Measurements from ENCODE around the gene GLYATL3. TPM values are rescaled to one million over a fixed set of nuclear protein-coding genes. Genes with fewer than 3 reads are reported as not detected.

Gene GLYATL3
- total RNA-seq, 1 donor from 2014 or later = not detected

DNA sequence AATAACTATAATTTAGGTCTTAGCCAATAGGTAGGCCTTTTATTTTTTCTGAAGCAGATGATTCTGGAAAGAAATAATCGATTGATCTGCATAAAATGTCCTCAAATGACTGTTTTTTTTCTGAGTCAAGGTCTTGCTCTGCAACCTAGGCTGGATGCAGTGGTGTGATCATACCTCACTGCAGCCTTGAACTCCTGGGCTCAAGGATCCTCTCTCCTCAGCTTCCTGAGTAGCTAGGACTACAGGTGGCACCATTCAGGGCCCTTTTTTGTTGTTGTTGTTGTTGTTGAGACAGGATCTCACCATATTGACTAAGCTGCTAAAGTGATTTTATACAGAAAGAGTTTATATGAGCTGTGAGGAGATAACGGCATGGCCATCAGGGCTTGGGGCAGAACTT is 18.2 kb downstream of the GLYATL3 start:
- Mint-ChIP-seq H3K36me3 (ENCODE audit: low read depth) (no peaks in the 10 kb centered on the region), H3K4me1 (ENCODE audit: low read depth) (no peaks in the 10 kb centered on the region), H3K9me3 (no peaks in the 10 kb centered on the region), H3K4me3 (no peak overlapping the region), H3K27me3 (ENCODE audit: insufficient read depth) (peaks cover 8% of the 10 kb centered on the region), H3K27ac (no peak overlapping the region)
- DNase-seq (ENCODE audit: low spot score) = no peak
- intact Hi-C loops (cut with micrococcal nuclease) = no loop called here

DNA sequence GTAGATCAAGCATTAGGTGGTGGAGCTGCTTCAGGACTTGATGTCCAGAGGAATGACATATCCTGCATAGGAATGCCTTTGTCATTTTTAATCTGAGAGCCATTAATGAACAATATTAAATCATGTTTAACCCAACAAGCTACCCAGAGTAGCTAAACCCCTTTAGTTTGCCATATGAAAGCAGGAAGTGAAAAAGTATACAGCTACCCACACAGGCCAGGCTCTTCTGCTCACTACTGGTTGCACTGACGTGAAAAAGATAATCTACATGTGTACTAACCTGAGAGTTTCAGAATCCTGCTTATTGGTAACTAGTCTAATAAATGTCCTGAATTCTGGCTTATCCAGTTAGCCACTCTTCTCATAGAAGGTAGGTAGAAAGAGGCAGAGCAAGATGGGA is 19.9 kb downstream of the GLYATL3 start:
- no peak overlapping the region for H3K27ac Mint-ChIP-seq
- DNase-seq (ENCODE audit: low spot score) = no peak
- no peak overlapping the region for H3K4me3 Mint-ChIP-seq
- no peaks in the 10 kb centered on the region for H3K4me1 Mint-ChIP-seq (ENCODE audit: low read depth)
- intact Hi-C loops (cut with micrococcal nuclease) = no loop called here
- no peaks in the 10 kb centered on the region for H3K9me3 Mint-ChIP-seq
- H3K27me3 Mint-ChIP-seq (ENCODE audit: insufficient read depth) = peaks cover 8% of the 10 kb centered on the region
- no peaks in the 10 kb centered on the region for H3K36me3 Mint-ChIP-seq (ENCODE audit: low read depth)

DNA sequence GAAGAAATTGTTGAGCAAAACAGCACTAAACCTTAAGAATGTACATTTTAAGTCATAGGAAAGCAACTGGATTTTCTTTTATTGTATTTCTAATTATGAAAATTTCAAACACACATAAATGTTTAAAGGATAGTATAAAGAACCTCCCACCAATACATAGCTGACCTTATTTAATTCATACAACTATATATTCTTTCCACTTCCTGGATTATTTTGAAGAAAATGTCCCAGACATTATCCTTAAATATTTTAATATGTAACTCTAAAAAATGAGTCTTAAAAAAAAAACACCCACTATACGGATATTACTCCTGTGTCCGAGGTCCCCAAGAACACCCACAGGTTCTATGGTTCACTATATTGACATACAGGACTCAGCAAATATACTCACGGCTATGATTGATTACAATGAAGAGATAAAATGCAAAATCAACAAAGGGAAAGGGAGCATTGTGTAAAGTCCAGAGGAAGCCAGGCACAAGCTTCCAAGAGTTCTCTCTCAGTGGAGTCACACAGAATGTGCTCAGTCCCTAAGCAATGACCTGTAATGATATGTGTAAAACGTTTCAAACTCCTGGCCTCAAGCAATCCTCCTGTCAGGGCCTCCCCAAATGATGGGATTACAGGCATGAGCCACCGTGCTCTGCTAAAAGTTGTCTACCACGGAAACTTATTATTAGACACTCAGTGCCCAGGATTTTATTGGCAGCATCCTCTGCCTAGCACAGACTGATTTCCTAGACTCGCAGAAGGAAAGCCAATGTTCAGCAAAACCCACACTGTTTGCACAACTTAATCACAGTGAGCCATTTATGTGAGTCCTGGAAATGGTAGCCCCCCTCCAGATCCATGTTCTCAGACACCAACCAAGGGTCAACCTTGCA is 23.2 kb downstream of the GLYATL3 start:
- DNase-seq (ENCODE audit: low spot score) = no peak
- no peak overlapping the region for H3K4me3 Mint-ChIP-seq
- intact Hi-C loops (cut with micrococcal nuclease) = no loop called here

DNA sequence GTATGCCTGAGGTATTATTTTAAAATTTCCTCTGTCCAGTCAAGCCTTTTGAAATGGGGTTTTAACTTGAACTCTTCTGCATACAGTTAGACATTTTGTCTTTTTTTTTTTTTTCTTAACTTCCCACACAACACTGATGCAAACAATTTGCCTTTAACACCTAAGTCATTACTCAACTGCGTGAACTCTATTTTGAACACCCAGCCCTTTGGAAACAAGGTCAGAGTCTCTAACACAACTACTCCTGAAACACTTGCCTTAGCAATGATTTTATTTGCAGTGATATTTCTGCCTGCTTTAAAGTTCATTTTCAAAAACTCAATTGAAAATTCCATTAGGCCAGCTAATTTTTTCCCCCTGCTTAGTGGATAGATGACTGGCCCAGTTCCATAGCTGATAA is 24.2 kb downstream of the GLYATL3 start:
- H3K9me3 Mint-ChIP-seq = no peaks in the 10 kb centered on the region
- DNase-seq (ENCODE audit: low spot score) = no peak

More for the DNA sequence above, 23.2 kb downstream of the GLYATL3 start:
- no peaks in the 10 kb centered on the region for H3K9me3 Mint-ChIP-seq
- no peaks in the 10 kb centered on the region for H3K36me3 Mint-ChIP-seq (ENCODE audit: low read depth)
- no peaks in the 10 kb centered on the region for H3K4me1 Mint-ChIP-seq (ENCODE audit: low read depth)
- no peak overlapping the region for H3K27ac Mint-ChIP-seq
- H3K27me3 Mint-ChIP-seq (ENCODE audit: insufficient read depth) = peaks cover 6% of the 10 kb centered on the region

DNA sequence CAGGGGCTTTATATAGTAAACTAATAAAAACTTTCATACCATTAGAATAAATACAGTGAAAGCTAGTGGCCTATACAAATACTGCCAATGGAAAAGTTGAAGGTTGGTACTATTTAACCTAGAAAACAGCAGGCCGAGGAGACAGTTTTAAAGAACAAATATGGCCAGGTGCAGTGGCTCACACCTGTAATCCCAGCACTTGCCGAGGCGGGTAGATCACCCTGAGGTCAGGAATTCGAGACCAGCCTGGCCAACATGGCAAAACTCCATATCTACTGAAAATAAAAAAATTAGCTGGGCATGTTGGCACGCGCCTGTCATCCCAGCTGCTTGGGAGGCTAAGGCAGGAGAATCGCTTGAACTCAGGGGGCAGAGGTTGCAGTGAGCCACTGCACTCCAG is 24.8 kb downstream of the GLYATL3 start:
- Mint-ChIP-seq H3K36me3 (ENCODE audit: low read depth) (no peaks in the 10 kb centered on the region), H3K27ac (no peak overlapping the region), H3K9me3 (no peaks in the 10 kb centered on the region), H3K27me3 (ENCODE audit: insufficient read depth) (peaks cover 8% of the 10 kb centered on the region), H3K4me1 (ENCODE audit: low read depth) (no peaks in the 10 kb centered on the region), H3K4me3 (no peak overlapping the region)
- DNase-seq (ENCODE audit: low spot score) = no peak
- intact Hi-C loops (cut with micrococcal nuclease) = no loop called here

More for the DNA sequence above, 24.2 kb downstream of the GLYATL3 start:
- Mint-ChIP-seq H3K27ac (no peak overlapping the region), H3K4me1 (ENCODE audit: low read depth) (no peaks in the 10 kb centered on the region), H3K36me3 (ENCODE audit: low read depth) (no peaks in the 10 kb centered on the region), H3K27me3 (ENCODE audit: insufficient read depth) (peaks cover 4% of the 10 kb centered on the region), H3K4me3 (no peak overlapping the region)
- intact Hi-C loops (cut with micrococcal nuclease) = no loop called here

DNA sequence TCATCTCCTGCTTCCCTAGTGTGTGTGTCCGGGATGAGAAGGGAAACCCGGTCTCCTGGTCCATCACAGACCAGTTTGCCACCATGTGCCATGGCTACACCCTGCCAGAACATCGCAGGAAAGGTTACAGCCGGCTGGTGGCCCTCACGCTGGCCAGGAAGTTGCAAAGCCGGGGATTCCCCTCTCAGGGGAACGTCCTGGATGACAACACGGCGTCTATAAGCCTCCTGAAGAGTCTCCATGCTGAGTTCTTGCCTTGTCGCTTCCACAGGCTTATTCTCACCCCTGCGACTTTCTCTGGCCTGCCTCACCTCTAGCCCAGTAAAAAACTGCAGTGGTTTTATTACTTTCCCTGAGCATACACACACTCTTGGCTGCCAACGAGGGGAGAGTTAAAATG is 26.9 kb downstream of the GLYATL3 start:
- Mint-ChIP-seq H3K27me3 (ENCODE audit: insufficient read depth) (peaks cover 8% of the 10 kb centered on the region), H3K9me3 (no peaks in the 10 kb centered on the region), H3K4me1 (ENCODE audit: low read depth) (no peaks in the 10 kb centered on the region), H3K27ac (no peak overlapping the region), H3K36me3 (ENCODE audit: low read depth) (no peaks in the 10 kb centered on the region), H3K4me3 (no peak overlapping the region)
- intact Hi-C loops (cut with micrococcal nuclease) = no loop called here
- no peak for DNase-seq (ENCODE audit: low spot score)

DNA sequence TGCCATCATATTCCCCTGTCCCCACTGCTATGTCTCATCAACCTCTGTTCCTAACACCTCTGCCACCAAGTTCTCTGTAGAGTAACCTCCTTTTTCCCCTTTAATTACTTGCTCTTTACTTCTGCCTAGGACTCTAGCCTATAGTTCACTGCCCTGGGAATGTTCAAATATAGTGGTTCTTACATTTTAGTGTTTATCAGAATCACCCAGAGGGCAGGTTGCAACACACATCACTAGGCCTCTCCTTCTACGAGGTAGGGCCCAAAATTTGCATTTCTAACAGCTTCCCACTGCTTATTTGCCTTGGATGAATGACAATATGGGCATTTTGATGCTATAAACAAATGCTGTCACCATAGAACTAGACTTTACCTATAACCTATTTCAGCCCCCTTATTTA is 27.6 kb downstream of the GLYATL3 start:
- Mint-ChIP-seq H3K27ac (no peak overlapping the region), H3K4me3 (no peak overlapping the region), H3K4me1 (ENCODE audit: low read depth) (no peaks in the 10 kb centered on the region), H3K27me3 (ENCODE audit: insufficient read depth) (peaks cover 15% of the 10 kb centered on the region), H3K36me3 (ENCODE audit: low read depth) (no peaks in the 10 kb centered on the region), H3K9me3 (no peaks in the 10 kb centered on the region)
- intact Hi-C loops (cut with micrococcal nuclease) = no loop called here
- no peak for DNase-seq (ENCODE audit: low spot score)

DNA sequence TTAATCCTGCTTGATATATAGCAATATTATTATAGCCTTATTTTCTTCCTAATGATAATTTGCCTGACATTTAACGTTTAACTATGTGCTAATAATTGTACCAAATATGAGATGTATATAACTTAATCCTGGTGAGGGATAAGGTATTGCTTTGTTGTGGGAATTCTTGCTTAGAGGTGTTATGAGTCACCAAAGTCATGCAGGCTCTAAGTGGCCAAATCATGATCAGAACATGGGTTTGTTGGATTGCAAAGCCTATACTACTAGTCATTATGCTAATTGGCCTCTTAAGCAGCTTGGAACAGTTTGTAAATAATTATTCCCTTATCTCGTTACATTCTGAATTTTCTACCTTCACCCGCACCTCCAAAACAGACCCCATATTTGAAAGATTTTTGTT is 28.8 kb downstream of the GLYATL3 start:
- no peaks in the 10 kb centered on the region for H3K4me1 Mint-ChIP-seq (ENCODE audit: low read depth)
- no peaks in the 10 kb centered on the region for H3K36me3 Mint-ChIP-seq (ENCODE audit: low read depth)
- intact Hi-C loops (cut with micrococcal nuclease) = no loop called here
- no peak overlapping the region for H3K27ac Mint-ChIP-seq
- no peaks in the 10 kb centered on the region for H3K9me3 Mint-ChIP-seq
- DNase-seq (ENCODE audit: low spot score) = no peak
- no peak overlapping the region for H3K4me3 Mint-ChIP-seq
- H3K27me3 Mint-ChIP-seq (ENCODE audit: insufficient read depth) = peaks cover 15% of the 10 kb centered on the region

DNA sequence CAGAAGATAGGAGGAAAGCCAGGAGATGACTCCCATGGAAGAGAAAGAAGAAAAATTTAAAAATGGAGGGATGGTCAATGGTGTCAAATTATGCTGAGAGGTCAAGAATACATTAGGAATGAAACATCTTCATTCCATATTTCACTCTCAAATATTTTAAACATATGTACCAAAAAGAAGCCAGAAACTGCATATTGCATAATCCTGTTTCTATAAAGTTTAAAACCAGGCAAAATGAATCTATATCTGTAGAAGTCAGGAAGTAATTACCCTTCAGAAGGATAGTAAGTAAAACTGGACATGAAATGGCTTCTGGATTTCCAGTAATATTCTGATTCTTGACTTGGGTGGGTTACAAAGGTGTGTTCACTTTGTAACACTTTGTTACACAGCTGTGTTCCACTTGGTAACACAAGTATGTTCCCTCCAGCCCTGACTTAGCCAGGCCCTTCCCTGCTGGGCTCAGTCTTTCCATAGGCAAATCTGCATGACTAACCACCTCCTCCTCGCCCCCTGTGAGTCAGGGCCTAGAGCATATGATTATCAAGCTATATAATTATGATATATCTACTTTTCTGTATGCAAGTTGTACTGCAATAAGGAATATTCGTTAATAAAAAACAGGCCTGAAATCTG is 30.5 kb downstream of the GLYATL3 start:
- Mint-ChIP-seq H3K27ac (no peak overlapping the region), H3K9me3 (no peaks in the 10 kb centered on the region), H3K36me3 (ENCODE audit: low read depth) (no peaks in the 10 kb centered on the region), H3K4me3 (no peak overlapping the region), H3K27me3 (ENCODE audit: insufficient read depth) (peaks cover 15% of the 10 kb centered on the region), H3K4me1 (ENCODE audit: low read depth) (no peaks in the 10 kb centered on the region)
- intact Hi-C loops (cut with micrococcal nuclease) = no loop called here
- no peak for DNase-seq (ENCODE audit: low spot score)

DNA sequence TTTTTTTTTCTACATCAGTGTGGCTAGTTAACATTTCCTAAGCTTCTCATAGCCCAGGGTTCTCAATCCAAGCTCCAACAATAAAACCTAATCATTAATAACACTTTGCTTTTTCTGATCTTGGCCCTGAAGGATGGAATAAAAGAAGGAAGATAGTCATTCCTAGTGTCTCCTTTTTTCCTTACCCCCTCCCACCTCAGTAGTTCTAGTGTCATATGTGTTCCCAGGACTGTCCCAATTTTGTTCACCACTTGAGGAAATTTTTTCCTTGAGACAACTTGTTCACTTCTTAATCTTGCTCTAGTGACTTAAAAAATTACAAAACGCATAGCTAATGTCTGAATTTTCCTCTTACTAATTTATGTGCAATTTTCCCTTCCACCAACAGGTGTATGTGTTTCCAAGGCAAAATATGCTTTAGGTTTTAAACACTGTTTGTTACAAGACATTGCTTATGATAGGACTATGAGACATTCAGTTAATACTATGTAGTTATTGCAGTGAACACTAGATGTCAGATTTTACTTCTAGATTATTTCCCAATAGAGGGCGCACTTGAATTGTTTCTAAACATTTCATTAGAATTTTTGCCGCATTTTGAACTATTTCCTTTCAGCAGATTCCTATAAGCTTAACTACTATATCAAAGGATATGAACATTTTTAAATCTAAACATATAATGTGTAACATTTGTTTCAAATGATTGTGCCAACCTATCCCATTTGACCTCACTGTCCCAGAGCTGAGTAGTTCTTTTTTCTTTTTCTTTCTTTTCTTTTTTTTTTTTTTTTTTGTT is 32.2 kb downstream of the GLYATL3 start:
- no peak overlapping the region for H3K27ac Mint-ChIP-seq

DNA sequence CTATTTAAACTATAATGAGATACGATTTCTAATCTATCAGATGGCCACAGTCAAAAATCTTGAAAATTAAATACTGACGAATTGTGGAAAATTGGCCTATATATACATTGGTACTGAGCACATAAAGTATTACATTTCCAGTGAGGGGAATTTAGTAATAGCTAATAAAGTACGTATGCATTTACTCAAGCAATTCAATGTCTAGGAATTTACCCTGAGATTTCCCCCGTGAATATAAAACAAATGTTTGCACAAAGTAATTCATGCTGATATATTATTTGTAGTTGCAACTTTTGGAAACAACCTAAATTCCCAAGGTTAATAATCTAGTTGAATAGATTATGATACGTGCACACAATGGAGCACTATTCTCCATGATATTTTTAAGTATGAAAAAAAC is 36.1 kb downstream of the GLYATL3 start:
- Mint-ChIP-seq H3K27ac (no peak overlapping the region), H3K4me1 (ENCODE audit: low read depth) (no peaks in the 10 kb centered on the region), H3K27me3 (ENCODE audit: insufficient read depth) (peaks cover 6% of the 10 kb centered on the region), H3K4me3 (no peak overlapping the region), H3K9me3 (no peaks in the 10 kb centered on the region), H3K36me3 (ENCODE audit: low read depth) (no peaks in the 10 kb centered on the region)
- DNase-seq (ENCODE audit: low spot score) = no peak
- intact Hi-C loops (cut with micrococcal nuclease) = no loop called here

More for the DNA sequence above, 32.2 kb downstream of the GLYATL3 start:
- intact Hi-C loops (cut with micrococcal nuclease) = loop anchor here (1.0 kb wide), 2 partner anchors 75 to 317 kb away; no protein-coding TSS in a partner anchor
- H3K36me3 Mint-ChIP-seq (ENCODE audit: low read depth) = no peaks in the 10 kb centered on the region
- H3K27me3 Mint-ChIP-seq (ENCODE audit: insufficient read depth) = peaks cover 15% of the 10 kb centered on the region
- H3K4me3 Mint-ChIP-seq = no peak overlapping the region
- no peak for DNase-seq (ENCODE audit: low spot score)
- H3K9me3 Mint-ChIP-seq = no peaks in the 10 kb centered on the region
- H3K4me1 Mint-ChIP-seq (ENCODE audit: low read depth) = no peaks in the 10 kb centered on the region

DNA sequence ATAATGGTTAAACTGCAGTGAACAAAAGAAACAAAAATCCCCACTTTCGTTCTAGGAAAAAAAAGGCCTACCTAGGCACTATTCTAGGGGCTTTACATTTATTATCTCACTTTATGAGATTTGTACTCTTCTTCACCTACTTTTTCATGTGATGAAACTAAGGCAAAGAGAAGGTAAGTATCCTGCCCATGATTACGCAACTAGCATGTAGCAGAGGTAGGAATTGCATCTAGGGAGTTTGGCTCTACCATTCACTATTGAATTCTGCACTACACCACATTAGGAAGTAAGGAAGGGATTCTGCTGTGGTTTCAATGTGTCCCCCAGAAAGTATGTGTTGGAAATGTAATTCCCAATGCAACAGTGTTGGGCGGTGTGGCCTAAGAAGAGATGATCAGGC is 39.4 kb downstream of the GLYATL3 start:
- peaks cover 7% of the 10 kb centered on the region for H3K27me3 Mint-ChIP-seq (ENCODE audit: insufficient read depth)
- H3K27ac Mint-ChIP-seq = no peak overlapping the region
- H3K4me1 Mint-ChIP-seq (ENCODE audit: low read depth) = no peaks in the 10 kb centered on the region
- no peaks in the 10 kb centered on the region for H3K36me3 Mint-ChIP-seq (ENCODE audit: low read depth)
- DNase-seq (ENCODE audit: low spot score) = no peak
- no peak overlapping the region for H3K4me3 Mint-ChIP-seq
- no peaks in the 10 kb centered on the region for H3K9me3 Mint-ChIP-seq
- intact Hi-C loops (cut with micrococcal nuclease) = no loop called here

DNA sequence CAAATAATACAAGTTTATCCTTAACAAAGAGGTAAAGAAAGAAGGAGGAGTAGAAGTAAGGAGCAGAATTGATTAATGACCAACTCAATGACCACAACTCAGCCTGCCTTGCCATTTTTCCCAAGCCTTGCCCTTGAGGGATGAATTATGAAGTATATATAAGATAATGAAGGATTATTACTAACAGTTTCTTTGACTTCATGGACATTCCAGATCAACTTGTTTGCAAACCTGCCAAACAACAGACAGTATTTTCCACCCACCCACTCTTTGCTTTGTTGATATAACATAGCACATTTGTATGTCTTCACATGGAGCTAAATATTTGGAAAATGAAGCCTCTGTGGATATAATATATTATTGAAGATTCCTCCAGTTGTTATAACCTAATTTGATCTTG is 40.9 kb downstream of the GLYATL3 start:
- H3K36me3 Mint-ChIP-seq (ENCODE audit: low read depth) = no peaks in the 10 kb centered on the region
- no peak overlapping the region for H3K27ac Mint-ChIP-seq
- no peak overlapping the region for H3K4me3 Mint-ChIP-seq
- no peaks in the 10 kb centered on the region for H3K9me3 Mint-ChIP-seq
- peaks cover 7% of the 10 kb centered on the region for H3K27me3 Mint-ChIP-seq (ENCODE audit: insufficient read depth)
- no peaks in the 10 kb centered on the region for H3K4me1 Mint-ChIP-seq (ENCODE audit: low read depth)
- DNase-seq (ENCODE audit: low spot score) = no peak
- intact Hi-C loops (cut with micrococcal nuclease) = no loop called here
